ENCODE results near the gene FAAP100.

FAAP100 gene

GRCh38 chr17:81577278-81578000, 25.3 kb upstream of the FAAP100 start:
- DNase-seq (ENCODE audit: low read depth) = no peak

- no peak for DNase-seq (ENCODE audit: low read depth)
These were observed 24.6 kb upstream of the FAAP100 start for GRCh38 chr17:81576621-81577277.

- DNase-seq (ENCODE audit: low read depth) = no peak
These were observed 23.7 kb upstream of the FAAP100 start for GRCh38 chr17:81575836-81576235.

GRCh38 chr17:81574643-81574956, 22.4 kb upstream of the FAAP100 start:
- DNase-seq (ENCODE audit: low read depth) = no peak

- DNase-seq (ENCODE audit: low read depth) = no peak
These were observed 21.9 kb upstream of the FAAP100 start for GRCh38 chr17:81573794-81574642.

- DNase-seq (ENCODE audit: low read depth) = no peak
These were observed 20.5 kb upstream of the FAAP100 start for GRCh38 chr17:81572563-81573168.

- DNase-seq (ENCODE audit: low read depth) = no peak
These were observed 18.8 kb upstream of the FAAP100 start for GRCh38 chr17:81570964-81571363.

GRCh38 chr17:81569986-81570514, 17.9 kb upstream of the FAAP100 start:
- DNase-seq (ENCODE audit: low read depth) = no peak

GRCh38 chr17:81568416-81568815, 16.3 kb upstream of the FAAP100 start:
- no peak for DNase-seq (ENCODE audit: low read depth)

GRCh38 chr17:81567191-81567590, 15.0 kb upstream of the FAAP100 start:
- no peak for DNase-seq (ENCODE audit: low read depth)

GRCh38 chr17:81566461-81567126, 14.4 kb upstream of the FAAP100 start:
- DNase-seq (ENCODE audit: low read depth) = no peak

GRCh38 chr17:81565231-81565630, 13.1 kb upstream of the FAAP100 start:
- no peak for DNase-seq (ENCODE audit: low read depth)

GRCh38 chr17:81564778-81565177, 12.6 kb upstream of the FAAP100 start:
- no peak for DNase-seq (ENCODE audit: low read depth)

- DNase-seq (ENCODE audit: low read depth) = no peak
These were observed 11.9 kb upstream of the FAAP100 start for GRCh38 chr17:81563861-81564586.

GRCh38 chr17:81561494-81561885, 9.3 kb upstream of the FAAP100 start:
- no peak for DNase-seq (ENCODE audit: low read depth)

GRCh38 chr17:81558941-81559806, 7.0 kb upstream of the FAAP100 start:
- no peak for DNase-seq (ENCODE audit: low read depth)

GRCh38 chr17:81558115-81558468, 5.9 kb upstream of the FAAP100 start:
- no peak for DNase-seq (ENCODE audit: low read depth)

- DNase-seq (ENCODE audit: low read depth) = no peak
These were observed 5.3 kb upstream of the FAAP100 start for GRCh38 chr17:81557276-81558114.

GRCh38 chr17:81556863-81557262, 4.7 kb upstream of the FAAP100 start:
- DNase-seq (ENCODE audit: low read depth) = no peak
